HG03469 (cell line): ENCODE results near the gene NCEH1.
A peak's percentile ranks its signal among the peaks of the same experiment; 100 is the strongest.
"Not testable (repeated sequence)": the region's sequence is repeated elsewhere in the genome, so short reads cannot be mapped to it uniquely, and the experiment has no call there.

ENCODE experiments used
- ATAC-seq: cut with Tn5 transposase; IDR thresholded peaks from one replicate; pipeline ENCODE4 v1.9.1; 2021; ENCODE audit warnings: mild to moderate bottlenecking, moderate library complexity, moderate number of reproducible peaks; ENCODE audit not compliant: unreplicated experiment

NCEH1 gene

DNA sequence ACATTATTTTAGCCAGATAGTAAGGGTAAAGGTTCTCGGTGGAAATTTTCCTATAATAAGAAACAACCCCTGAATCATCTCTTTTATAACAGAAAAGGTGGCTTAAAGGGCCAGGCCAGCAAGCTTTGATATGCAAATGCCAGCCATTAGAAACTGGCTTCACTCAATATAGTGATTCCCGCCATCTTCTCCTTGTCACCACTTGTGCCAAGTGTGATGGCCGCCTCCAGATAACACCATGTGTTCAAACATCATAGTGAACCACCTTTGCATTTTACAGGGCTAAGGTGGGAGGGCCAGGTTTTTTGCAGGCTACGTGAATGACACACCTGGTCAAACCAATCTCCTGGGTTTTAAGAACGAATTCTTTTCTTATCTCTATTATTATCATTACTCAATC lies 31.3 kb downstream of the NCEH1 start:
- no peak for ATAC-seq

DNA sequence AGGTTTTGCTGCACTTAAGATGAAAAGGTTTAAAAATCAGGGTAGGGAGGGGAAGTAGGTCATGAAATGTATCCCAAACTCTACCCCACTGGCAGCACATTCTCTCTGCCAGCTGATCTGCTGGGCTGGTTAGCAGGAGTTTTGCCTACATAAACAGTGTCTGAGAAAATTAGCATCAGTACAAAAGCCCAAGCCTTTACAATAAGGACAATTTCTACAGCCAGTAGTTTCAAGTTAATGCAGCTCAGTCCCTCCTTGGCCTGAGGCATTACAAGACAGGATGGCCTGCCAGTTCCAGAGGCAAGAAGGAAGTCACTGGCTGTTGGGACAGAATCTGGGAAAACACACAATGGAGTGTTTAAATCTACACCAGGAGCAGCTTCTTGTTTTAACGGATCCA lies 32.8 kb downstream of the NCEH1 start:
- ATAC-seq = no peak

DNA sequence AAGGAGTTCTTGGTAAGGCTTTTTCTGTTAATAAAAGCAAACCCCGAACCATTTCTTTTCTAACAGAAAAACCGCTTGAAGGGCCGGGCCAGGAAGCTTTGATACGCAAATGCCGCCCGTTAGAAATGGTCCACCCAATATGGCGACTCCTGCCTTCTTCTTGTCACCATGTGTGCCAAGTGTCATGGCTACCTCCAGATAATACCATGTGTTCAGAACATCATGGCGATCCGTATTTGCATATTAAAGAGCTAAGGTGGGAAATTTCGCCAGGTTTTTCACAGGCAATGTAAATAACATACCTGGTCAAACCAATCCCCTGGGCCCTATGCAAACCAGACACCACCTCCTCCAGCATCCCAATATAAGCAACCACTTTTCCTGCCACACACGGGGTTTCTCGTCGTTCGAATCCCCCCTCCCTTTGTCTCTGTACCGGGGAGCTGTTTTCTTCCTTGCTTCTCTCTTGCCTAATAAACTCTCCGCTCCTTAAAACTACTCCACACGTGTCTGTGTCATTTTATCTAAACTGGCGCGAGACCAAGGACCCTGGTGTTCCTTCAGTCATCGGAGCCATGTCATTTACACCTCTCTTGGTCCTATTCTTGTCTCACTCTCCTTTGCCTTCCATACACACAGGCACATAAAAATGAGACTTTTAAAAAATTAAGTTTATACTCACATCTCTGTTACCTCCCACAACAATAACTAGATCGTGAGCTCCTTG lies 34.5 kb downstream of the NCEH1 start:
- ATAC-seq = no peak

DNA sequence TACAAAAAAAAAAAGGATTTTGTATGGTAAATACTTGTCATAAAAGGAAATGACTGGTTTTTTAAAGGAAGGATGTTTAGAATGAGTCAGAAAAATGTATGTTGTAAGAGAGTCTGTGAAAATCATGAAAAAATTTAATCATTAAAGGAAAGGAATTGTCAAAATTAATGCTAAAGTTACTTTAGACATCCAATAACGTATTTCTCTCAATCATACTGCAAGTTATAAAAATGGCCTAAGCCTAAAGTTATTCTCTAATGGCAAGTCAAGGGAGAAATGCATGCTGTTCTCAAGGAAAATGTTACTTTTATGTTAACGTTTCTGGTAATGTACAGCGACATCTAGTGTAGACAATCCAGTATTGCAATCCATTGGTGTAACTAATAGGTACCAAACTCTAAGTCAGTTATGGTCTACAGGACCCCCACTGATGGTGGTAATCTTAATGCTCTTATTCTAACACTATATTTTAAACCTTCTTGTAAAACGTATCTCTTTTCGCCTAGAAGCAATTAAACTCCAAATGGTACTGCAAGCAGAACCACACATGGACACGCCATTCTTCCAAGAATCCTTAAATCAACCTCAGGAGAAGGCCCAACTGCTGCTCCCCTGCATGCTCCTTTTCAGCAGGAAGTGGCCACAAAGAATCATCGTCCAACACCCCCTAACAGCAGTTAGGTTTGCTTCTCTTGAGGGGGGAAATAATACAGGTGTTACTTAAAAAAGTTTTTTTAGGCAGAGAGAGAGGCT lies 35.2 kb downstream of the NCEH1 start:
- no peak for ATAC-seq

DNA sequence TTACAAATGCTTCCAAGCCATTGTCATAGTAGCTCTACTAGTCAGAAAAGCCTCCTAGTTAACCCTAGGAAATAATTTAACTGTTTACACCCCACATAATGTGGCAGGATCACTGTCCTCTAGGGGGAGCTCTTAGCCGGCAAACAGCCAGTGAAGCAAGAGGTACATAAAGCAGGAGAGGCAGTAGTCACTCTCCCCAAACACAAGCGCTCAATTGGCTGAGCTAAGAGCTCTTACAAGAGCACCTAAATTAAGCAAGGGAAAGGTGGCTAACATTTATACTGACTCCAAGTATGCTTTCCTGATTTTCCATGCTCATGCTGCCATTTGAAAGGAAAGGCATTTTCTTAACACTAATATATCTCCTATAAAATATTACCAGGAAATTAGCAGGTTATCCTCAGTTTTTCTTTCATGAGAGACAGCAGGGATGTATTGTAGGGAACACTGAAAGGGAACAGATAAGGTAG lies 37.6 kb downstream of the NCEH1 start:
- peak; percentile 73 for ATAC-seq

DNA sequence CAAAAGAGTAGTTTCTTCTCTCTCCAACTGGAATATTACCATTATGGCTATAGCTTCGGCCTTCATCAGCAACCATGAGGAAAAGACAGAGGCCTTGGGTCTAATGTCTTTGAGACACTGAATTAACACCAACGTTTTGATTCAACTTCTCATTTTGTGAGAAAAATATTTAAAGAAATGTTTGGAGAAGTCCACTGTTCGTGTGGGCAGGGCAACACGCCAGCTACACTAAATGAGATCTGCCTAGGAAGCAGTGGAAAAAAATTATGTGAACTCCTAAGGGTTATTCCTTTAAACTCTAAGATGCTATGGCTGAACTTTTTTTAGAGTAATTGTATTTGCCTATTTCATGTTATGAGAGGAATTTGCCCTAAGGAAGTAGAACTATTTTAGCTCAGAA lies 41.8 kb downstream of the NCEH1 start:
- no peak for ATAC-seq

DNA sequence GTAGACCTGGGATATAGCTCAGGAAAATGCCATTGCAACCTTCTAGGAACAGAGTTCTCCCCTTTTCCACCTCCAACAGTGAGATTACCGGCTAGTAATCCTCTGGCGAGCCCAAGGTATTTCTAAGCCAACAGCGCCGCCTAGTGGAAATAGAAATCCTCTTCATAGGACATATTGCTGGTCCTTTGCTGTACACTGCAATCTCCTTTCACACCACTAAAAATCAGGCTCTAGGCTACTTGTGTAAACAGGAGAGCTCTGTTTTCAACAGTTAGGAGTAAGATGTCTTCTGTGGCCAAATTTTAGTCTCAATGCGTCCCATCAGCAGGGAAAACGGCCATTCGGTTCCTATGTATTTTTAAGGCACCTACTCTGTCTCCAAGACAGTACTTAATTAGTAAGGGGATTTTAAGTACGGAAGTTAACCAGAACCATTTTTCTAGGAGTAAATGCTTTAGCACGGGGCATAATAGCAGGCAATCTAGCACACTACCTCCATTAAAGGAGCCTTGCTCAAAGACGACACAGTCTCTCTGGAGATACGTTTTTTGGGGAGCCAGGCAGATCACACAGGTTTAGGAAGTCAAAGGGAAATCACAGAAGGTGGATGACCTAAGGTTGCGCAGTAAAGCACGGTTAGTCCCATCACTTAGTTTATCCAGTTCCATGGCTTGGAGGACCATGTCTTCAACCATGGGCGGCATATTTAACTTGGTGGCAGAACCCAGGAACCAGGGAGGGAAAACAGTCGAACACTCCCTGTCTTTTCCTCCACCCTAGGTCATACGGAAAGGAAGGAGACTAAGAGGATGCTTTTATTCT lies 43.8 kb downstream of the NCEH1 start:
- ATAC-seq = peak; percentile 91

DNA sequence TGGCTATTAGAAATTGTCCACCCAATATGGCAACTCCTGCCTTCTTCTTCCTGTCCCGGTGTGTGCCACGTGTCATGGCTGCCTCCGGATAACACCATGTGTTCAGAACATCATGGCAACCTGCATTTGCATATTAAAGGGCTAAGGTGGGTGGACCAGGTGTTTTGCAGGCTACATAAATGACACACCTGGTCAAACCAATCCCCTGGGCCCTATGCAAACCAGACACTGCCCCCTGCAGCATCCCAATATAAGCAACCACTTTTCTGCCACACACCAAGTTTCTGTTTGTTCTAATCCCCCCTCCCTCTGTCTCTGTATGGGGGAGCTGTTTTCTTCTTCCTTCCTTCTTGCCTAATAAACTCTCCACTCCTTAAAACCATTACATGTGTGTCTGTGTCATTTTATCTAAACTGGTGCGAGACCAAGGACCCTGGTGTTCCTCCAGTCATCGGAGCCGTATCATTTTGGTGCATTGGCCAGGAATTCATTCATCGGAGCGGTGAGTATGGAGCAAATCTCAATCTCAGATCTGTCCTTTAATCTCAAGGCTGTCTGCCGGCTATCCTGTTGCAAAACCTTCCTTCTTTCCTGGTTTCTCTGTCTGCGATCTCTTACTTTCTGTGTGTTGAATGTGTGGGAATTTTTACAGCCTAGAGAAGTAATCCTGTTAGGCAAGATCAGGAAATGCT lies 44.5 kb downstream of the NCEH1 start:
- no peak for ATAC-seq

DNA sequence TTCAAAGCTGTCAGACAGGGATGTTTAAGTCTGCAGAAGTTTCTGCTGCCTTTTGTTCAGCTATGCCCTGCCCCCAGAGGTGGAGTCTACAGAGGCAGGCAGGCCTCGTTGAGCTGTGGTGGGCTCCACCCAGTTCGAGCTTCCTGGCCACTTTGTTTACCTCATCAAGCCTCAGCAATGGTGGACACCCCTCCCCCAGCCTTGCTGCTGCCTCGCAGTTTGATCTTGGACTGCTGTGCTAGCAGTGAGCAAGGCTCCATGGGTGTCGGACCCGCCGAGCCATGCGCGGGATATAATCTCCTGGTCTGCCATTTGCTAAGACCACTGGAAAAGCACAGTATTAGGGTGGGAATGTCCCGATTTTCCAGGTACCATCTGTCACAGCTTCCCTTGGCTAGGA lies 45.4 kb downstream of the NCEH1 start:
- ATAC-seq = not testable (repeated sequence)

DNA sequence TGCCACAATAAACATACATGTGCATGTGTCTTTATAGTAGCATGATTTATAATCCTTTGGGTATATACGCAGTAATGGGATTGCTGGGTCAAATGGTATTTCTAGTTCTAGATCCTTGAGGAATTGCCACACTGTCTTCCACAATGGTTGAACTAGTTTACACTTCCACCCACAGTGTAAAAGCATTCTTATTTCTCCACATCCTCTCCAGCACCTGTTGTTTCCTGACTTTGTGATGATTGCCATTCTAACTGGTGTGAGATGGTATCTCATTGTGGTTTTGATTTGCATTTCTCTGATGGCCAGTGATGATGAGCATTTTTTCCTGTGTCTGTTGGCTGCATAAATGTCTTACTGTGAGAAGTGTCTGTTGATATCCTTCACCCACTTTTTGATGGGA lies 50.4 kb downstream of the NCEH1 start:
- ATAC-seq = not testable (repeated sequence)

DNA sequence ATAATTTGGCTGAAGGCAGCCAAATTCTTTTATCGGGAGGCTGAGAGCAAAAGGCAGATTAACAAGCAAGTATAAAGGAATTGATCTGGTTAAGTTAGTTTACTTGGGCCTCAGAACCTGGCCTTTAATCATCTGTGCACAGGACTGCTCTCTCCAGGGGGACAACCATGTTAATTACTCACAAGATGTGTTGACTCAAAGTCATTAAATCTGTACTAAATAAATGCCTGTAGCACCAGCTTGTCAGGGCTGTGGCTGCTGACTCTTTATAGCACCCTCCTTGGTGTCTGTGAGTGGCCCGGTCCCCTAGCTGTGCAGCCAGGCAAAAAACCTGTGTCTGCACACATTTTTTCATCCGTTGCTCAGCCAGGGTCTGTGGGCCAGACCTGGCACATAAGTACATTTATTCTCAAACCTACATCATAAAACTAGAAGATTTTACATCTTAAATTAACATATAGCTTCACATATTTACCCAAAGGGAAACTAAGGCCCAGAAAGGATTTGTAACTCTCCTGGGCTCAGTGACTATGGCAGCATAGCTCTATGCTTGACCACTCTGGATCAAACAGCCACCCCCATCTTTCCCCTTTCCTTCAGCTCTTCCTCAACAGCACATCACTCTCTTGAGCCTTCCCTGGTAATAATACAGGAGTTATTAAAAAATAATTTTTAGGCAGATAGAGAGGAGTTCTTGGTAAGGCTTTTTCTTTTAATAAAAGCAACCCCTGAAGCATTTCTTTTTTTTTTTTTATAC lies 51.4 kb downstream of the NCEH1 start:
- no peak for ATAC-seq

DNA sequence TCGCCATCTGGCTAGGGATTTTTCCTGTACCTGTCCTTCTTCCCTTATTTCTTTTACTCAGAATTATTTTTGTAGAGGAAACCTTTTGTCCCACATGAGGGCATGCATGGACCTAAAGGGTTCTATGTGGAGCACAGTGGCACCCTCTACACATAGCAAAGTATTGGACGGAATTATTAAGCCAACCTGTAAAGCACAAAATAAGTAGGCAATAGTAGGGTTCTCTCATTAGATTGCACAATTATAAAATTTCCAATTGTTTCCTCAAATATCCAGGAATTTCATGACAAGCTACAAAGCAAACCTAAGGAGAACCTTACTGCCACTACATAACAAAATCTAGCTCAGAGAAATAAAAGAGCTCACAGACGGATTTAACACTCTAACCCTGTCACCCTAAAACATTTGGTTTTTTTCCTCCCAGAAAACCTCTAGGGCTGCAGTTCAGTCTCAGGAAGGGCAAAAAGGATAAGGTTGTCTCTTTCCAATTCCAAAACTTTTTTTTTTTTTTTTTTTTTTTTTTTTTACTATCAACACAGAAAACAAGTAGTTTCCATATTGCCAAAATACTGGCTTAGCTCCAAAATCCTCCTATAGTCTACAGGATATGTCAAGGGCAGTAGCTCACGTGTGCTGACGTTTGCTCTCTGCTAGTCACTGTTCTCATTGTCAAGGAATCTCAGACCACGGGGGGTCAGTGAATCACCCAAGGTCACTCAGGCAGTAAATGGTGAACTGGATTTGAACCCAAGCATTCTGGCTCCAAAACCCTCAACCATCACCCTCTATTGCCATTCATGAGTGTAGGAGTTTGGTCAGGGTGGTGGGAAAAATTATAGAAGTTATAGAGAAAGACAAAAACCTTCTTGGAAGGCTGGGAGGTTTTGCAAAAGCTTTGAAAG lies 52.3 kb downstream of the NCEH1 start:
- ATAC-seq = no peak

DNA sequence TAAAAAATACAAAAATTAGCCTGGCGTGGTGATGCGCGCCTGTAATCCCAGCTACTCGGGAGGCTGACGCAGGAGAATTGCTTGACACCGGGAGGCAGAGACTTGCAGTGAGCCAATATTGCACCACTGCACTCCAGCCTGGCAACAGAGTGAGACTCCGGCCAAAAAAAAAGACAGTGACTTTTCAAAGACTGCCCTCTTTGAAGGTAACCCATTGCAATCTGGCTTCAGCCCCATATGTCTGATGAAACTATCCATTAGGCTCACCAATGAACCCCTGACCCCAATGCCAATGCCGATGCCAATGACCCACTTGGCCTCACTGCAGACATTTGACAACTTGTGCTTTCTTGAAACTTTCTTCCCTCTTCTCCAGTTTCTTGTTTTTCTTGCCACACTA lies 54.3 kb downstream of the NCEH1 start:
- ATAC-seq = no peak

DNA sequence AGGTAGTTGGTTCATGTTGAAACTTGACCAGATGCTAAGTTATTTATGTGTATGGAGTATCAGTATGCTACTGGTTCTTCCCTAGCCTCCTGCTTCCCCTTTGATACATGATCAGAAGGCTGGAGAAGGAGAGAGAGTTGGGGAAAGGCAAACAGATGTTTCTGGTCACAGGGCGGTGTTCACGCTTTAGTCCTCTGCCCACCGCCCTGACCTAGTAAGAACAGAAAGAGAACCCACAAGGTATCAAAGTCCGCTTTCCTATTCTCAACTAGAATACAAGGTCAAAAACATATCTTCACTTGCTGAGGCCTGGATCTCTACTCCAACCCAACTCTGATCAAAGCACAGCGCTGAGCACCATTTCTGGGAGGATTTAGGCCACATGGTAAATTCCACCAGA lies 55.5 kb downstream of the NCEH1 start:
- ATAC-seq = no peak

DNA sequence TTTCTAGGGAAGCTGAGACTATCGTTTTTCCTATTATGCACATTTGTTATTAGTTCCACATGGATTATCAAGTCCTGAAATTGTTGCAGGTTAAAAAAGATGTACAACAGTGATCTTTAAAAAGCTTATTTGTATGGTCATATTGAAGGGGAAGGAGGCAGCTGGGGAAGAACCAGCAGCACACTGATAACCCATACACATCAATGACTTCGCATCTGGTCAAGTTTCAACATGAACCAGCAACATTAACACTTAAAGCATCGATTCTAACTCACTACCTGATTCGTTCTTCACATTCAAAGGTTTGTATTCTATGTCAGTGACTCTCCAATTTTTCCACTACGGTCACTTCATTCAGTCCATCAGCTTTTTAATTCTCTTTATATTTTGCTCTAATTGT lies 56.4 kb downstream of the NCEH1 start:
- ATAC-seq = no peak

DNA sequence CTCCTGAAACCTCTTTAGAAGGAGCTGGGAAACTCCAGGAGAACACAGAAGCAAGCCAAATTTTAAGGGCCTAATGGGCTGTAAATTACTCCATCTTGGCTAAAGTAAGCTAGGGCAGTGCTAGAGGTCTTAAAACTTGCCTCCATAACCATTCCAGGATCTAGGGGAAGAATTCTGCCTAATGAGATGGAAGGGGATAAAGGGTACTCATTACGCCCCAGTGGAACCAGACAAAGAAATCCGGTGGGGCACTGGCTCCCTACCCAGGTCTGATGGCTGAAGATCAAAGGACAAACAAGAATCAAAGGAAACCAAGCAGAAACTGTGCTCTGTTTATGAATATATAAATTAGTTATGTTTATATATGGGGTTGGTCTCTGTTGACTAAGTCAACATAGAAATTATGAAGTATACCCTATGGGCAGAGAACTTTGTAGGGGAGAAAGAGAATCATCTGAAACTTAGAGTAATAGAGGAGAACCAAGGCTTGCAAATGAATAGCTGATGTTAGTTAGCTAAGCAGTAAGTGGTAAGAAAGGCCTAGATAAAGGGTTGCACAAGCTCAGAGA lies 57.8 kb downstream of the NCEH1 start:
- no peak for ATAC-seq

DNA sequence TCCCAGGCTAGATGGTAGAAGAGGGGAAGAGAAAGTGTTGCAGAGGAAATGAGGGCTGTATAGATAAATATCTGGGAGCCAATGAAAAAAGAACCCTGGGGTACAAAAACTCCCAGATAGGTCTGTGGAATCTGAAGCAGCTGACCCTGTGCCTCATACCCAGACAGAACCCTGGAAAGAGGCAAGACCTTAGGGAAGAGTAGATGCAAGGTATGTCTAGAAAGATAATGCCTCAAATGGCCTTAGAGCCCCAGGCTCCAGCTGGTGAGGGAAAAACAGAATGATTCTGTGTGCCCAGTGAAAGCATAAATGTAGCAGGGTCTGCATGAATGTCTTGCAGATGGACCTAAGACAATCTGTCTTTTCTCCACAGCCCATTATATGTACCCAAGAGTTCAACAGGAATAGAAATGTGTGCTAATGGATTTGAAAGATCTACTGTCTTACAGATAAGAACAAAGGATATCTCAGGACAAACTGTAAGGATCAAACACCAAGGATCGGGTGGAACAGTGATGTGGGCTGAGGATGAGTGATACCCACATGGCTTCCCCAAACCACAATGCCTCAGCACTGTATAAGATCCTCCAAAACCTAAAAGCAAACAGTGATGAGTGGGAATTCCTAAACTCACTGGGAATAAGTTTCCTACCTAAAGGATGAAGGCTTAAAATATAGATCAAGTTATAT lies 58.8 kb downstream of the NCEH1 start:
- no peak for ATAC-seq

DNA sequence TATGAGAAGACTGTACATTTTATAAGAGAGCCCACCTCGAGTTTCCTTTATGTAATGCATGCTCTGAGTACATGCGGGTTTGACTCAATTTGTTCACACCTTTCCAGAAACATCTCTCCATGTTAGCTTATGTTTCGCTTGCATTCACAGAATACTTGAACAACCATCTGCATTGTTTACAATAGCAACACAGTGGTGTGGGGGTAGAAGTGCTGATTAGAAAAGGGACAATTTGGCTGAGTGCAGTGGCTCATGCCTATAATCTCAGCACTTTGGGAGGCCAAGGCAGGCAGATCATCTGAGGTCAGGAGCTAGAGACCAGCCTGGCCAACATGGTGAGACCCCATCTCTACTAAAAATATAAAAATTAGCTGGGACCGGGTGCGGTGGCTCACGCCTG lies 60.9 kb downstream of the NCEH1 start:
- no peak for ATAC-seq
